Aorta (tissue), 5 donors: ENCODE results near the gene BCAS1. TPM values are rescaled to one million over a fixed set of nuclear protein-coding genes. Genes with fewer than 3 reads are reported as not detected.

Experiments used
- ATAC-seq: fragments of 200-7000 bp; cut with Tn5 transposase; one replicate; pipeline ENCODE4 v1.9.1; 2022; ENCODE audit warnings: moderate library complexity; ENCODE audit not compliant: low FRiP score
- DNase-seq, 2 donors: peaks; one replicate each; pipeline ENCODE4 v3.0.0-alpha.2; 2020
- H3K27ac ChIP-seq, 2 donors: one replicate each; pipeline ENCODE4 v1.5.1; 2013; ENCODE audit warnings: low read length in 2 of 2, mild to moderate bottlenecking in 2 of 2, moderate library complexity in 2 of 2, control low read depth in 1 of 2, inconsistent platforms in 1 of 2, low read depth in 1 of 2
- H3K27me3 ChIP-seq, 2 donors: one replicate each; pipeline ENCODE4 v1.6.1; 2013; ENCODE audit warnings: control low read depth in 1 of 2, low read length in 1 of 2, mild to moderate bottlenecking in 1 of 2, moderate library complexity in 1 of 2; ENCODE audit not compliant: insufficient read depth in 2 of 2, control insufficient read depth in 1 of 2
- H3K36me3 ChIP-seq, 2 donors: one replicate each; pipeline ENCODE4 v1.6.1; 2013; ENCODE audit warnings: control low read depth in 1 of 2, low read length in 1 of 2, mild to moderate bottlenecking in 1 of 2; ENCODE audit not compliant: insufficient read depth in 2 of 2, control insufficient read depth in 1 of 2
- H3K4me1 ChIP-seq, 2 donors: one replicate each; pipeline ENCODE4 v1.6.1; 2013; ENCODE audit warnings: low read length in 2 of 2, control low read depth in 1 of 2, mild to moderate bottlenecking in 1 of 2, moderate library complexity in 1 of 2; ENCODE audit not compliant: insufficient read depth in 2 of 2, control insufficient read depth in 1 of 2
- H3K4me3 ChIP-seq, 2 donors: one replicate each; pipeline ENCODE4 v1.5.1; 2013; ENCODE audit warnings: low read length in 2 of 2, control low read depth in 1 of 2, mild to moderate bottlenecking in 1 of 2
- H3K9me3 ChIP-seq: one replicate; pipeline ENCODE4 v1.6.1; 2013; ENCODE audit warnings: mild to moderate bottlenecking, low read length; ENCODE audit not compliant: control insufficient read depth
- WGBS, 2 donors: extraction: QIAGEN DNeasy Blood & Tissue Kit; methylation state at CpG; one replicate each; pipeline ENCODE4 v1.1.7; 2013; 5-methylcytosine and 5-hydroxymethylcytosine counted together
- intact Hi-C, 2 donors: fragments of 100-400 bp; cut with DNase I; formaldehyde crosslinking; loops; one replicate each; pipeline versions ENCODE4 v1.14.2 to v1.15.0; 2022
- polyA plus RNA-seq, 2 donors: library from polyadenylated mRNA; stranded (reverse); fragments of 200-250 nt; gene quantifications; one replicate each; pipeline ENCODE4 v1.2.3, GENCODE V29; 2013
- total RNA-seq, 2 donors: library from RNA; stranded (reverse); fragmentation: NEBNext Ultra II Directional; extraction: Animal tissue kit (Norgen Biotek cat#: 25700); gene quantifications; one replicate each; pipeline ENCODE4 v1.2.1, GENCODE V29; 2021
- donor health status: healthy with polysubstance abuse.
- donor health status: Bipolar disorder and iron deficiency.
- donor health status: DM: no; HTN: no; CAD: no.
- donor health status: DM: no; HTN: no; CAD: no.
- donor health status: DM: yes; HTN: yes; CAD: no.

The BCAS1 gene
- total and polyA plus RNA-seq, 4 donors, result 0.51 to 8.9 (median 1.8) TPM

DNA sequence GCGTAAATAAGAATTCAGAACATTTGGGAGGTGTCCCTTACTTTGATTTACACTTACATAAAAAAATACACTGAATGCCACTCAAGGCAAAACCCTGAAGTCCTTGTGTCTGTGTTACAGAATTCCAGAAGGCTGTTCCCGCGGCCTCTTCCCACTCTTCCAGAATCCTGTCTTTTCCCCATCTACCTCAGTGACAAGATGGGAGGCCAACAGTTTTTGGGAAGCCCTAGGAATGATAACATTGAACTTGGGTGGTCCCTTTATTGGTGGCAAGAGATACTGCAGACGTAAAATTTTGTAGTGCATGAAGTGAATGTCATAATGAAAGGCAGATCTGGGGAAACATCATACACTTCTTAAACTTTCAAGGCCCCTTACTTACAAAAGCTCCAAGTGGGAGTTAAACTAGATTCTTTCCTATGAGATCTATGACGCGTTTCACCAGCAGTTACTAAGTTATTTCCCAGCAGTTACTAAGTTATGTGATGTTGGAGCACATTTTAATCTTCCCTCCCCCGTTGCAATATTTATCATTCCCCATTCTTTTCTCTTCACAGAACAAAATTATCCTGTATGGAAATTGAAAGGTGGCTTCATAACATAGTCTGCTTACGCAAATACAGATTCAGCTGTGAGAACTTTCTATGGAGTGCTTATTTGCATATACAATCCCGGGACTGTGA is 79.5 kb downstream of the BCAS1 start:
- no peaks in the 10 kb centered on the region for H3K36me3 ChIP-seq
- ATAC-seq (no peak), DNase-seq (no peak)
- H3K4me1 ChIP-seq, result no peaks in the 10 kb centered on the region
- no peak overlapping the region for H3K27ac ChIP-seq
- intact Hi-C loops, result no loop called here
- no peak overlapping the region for H3K4me3 ChIP-seq
- H3K9me3 ChIP-seq, result peaks cover 3% of the 10 kb centered on the region
- 59 to 63% methylated on average over 9 of the region's 9 CpGs for WGBS, 2 donors
- peaks cover 0 to 2% of the 10 kb centered on the region in 2 donors for H3K27me3 ChIP-seq

- H3K27ac ChIP-seq, result no peak overlapping the region
- H3K9me3 ChIP-seq, result peaks cover 3% of the 10 kb centered on the region
- ATAC-seq (no peak), DNase-seq (no peak)
- 49 to 57% methylated on average over 2 of the region's 2 CpGs for WGBS, 2 donors
- H3K4me1 ChIP-seq, result no peaks in the 10 kb centered on the region
- peaks cover 0 to 2% of the 10 kb centered on the region in 2 donors for H3K27me3 ChIP-seq
- H3K4me3 ChIP-seq, result no peak overlapping the region
- intact Hi-C loops, result no loop called here
- H3K36me3 ChIP-seq, result no peaks in the 10 kb centered on the region
These were observed 80.4 kb downstream of the BCAS1 start for GRCh38 chr20:53990003-53990402.

DNA sequence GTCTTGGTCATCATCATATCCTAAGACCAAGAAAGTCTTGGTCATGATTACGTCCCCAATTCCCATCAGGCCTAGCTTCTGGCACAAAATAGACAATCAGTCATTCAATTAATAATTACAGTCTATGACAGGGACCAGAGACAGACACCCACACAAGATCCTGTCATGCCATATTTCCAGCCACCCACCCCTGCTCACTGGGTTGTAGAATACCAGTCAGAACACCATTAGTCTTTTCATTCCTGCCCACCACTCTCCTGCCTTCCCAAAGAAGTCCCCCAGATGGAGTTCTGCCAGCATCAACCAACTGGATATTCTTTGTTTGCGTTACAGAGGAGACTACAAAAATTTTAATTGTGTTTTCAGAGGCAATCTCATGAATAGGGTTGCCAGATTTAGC is 81.0 kb downstream of the BCAS1 start:
- H3K9me3 ChIP-seq, result peaks cover 3% of the 10 kb centered on the region
- WGBS, 2 donors, result 65 to 70% methylated on average over 2 of the region's 2 CpGs
- DNase-seq, result no peak
- H3K4me1 ChIP-seq, result no peaks in the 10 kb centered on the region
- no peak overlapping the region for H3K4me3 ChIP-seq
- H3K27ac ChIP-seq, result no peak overlapping the region
- H3K36me3 ChIP-seq, result no peaks in the 10 kb centered on the region
- intact Hi-C loops, result no loop called here
- peaks cover 0 to 2% of the 10 kb centered on the region in 2 donors for H3K27me3 ChIP-seq
- no peak for ATAC-seq

DNA sequence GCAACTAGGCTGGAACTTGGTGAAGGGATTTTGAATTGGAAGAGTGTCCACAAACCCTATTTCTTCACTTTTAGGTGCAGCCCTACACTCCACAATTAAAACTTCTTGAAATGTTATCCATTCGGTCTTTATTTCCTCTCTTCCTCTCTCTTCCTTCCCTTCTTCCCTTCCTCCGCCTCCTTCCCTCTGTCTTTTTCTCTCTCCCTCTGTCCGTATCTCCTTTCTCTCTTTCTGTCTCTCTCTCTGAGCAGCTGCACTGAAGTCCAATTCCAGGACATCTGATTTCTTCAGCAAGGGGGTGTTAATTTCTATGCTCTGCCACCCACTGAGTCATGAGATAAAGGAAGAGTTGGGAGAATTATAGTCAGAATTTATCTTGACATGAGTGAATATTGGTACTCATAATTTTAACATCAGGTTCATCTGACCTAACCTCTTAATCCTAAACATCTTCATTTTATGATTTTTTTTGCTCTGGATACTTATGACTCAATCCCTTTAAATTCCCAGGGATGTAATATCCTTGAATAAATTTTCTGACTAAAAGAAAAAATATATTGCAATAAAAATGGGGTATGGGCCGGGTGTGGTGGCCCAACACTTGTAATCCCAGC is 84.2 kb downstream of the BCAS1 start:
- Histone ChIP-seq H3K4me3 (no peak overlapping the region), H3K4me1 (no peaks in the 10 kb centered on the region), H3K27me3 (peaks cover 0 to 2% of the 10 kb centered on the region in 2 donors), H3K27ac (no peak overlapping the region), H3K9me3 (peaks cover 1% of the 10 kb centered on the region), H3K36me3 (no peaks in the 10 kb centered on the region)
- DNase-seq (no peak), ATAC-seq (no peak)
- intact Hi-C loops, result no loop called here
- 73 to 77% methylated on average over 4 of the region's 4 CpGs for WGBS, 2 donors

DNA sequence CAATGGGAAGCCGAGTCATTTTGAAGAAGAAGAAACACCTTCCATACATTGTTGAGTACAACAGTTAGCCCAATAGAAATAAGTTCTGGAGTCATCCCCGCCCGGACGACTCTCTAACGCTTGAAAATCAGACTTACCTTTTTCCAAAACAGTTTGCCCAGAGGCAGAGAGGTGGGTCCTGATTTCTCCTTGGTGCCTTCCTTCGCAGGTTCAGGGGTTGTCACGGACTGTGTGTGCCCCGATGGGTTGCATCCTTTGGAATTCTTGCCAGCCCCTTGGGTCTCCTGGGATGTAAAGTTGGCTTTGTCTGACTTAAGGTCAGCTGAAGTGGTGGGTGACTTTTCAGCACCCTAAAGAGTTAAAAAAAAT is 85.3 kb downstream of the BCAS1 start:
- DNase-seq (no peak), ATAC-seq (no peak)
- Histone ChIP-seq H3K9me3 (peaks cover 1% of the 10 kb centered on the region), H3K27me3 (peaks cover 0 to 2% of the 10 kb centered on the region in 2 donors), H3K4me3 (no peak overlapping the region), H3K27ac (no peak overlapping the region), H3K36me3 (no peaks in the 10 kb centered on the region), H3K4me1 (no peaks in the 10 kb centered on the region)
- intact Hi-C loops, result no loop called here
- WGBS, 2 donors, result 80 to 88% methylated on average over 8 of the region's 8 CpGs

GRCh38 chr20:53984356-53985149 is 85.8 kb downstream of the BCAS1 start:
- no peak for ATAC-seq
- intact Hi-C loops, result no loop called here
- Histone ChIP-seq H3K9me3 (peaks cover 1% of the 10 kb centered on the region), H3K4me1 (no peaks in the 10 kb centered on the region), H3K36me3 (no peaks in the 10 kb centered on the region), H3K27me3 (peaks cover 0 to 2% of the 10 kb centered on the region in 2 donors), H3K4me3 (no peak overlapping the region), H3K27ac (no peak overlapping the region)
- peak in 1 of 2 donors; percentile 59 for DNase-seq
- WGBS, 2 donors, result 46 to 49% methylated on average over 6 of the region's 6 CpGs

DNA sequence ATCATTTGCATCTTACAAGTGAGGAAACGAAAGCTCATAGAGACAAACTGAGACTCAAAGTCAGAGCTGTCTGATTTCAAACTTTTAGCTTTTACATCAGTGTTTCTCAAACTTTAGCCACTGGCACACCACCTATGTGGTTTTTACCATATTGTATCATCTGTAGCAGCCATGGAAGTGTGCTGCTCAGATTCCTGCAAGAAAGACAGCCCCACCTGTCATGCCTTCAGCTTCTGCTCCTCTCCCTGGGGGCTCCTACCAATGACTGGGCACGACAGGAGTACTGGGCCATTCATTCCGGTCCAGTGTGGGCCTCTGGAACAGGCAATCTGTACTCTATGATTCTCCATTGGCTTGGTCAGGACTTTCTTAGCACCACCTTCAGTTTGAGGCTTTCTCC is 87.0 kb downstream of the BCAS1 start:
- intact Hi-C loops, result no loop called here
- no peak overlapping the region for H3K27ac ChIP-seq
- no peak overlapping the region for H3K4me3 ChIP-seq
- H3K36me3 ChIP-seq, result no peaks in the 10 kb centered on the region
- WGBS, 2 donors, result 76 to 77% methylated on average over 3 of the region's 3 CpGs
- ATAC-seq, result no peak
- no peak for DNase-seq
- peaks cover 0 to 2% of the 10 kb centered on the region in 2 donors for H3K27me3 ChIP-seq
- peaks cover 1% of the 10 kb centered on the region for H3K9me3 ChIP-seq
- no peaks in the 10 kb centered on the region for H3K4me1 ChIP-seq

- H3K4me1 ChIP-seq, result no peaks in the 10 kb centered on the region
- ATAC-seq, result no peak
These were observed 87.8 kb downstream of the BCAS1 start for GRCh38 chr20:53982624-53983023.

More at GRCh38 chr20:53982624-53983023, 87.8 kb downstream of the BCAS1 start:
- H3K9me3 ChIP-seq, result peaks cover 1% of the 10 kb centered on the region
- no peaks in the 10 kb centered on the region for H3K36me3 ChIP-seq
- no peak overlapping the region for H3K4me3 ChIP-seq
- H3K27ac ChIP-seq, result no peak overlapping the region
- intact Hi-C loops, result no loop called here
- WGBS, 2 donors, result 47 to 78% methylated on average over 2 of the region's 2 CpGs
- H3K27me3 ChIP-seq, result peaks cover 0 to under 1% of the 10 kb centered on the region in 2 donors
- no peak for DNase-seq
